ENCODE data around the gene RXRA. TPM values are rescaled to one million over a fixed set of nuclear protein-coding genes. Genes with fewer than 3 reads are reported as not detected.

The RXRA gene
- total RNA-seq, 1 experiment from 2014 or later: 39.1 TPM

DNA sequence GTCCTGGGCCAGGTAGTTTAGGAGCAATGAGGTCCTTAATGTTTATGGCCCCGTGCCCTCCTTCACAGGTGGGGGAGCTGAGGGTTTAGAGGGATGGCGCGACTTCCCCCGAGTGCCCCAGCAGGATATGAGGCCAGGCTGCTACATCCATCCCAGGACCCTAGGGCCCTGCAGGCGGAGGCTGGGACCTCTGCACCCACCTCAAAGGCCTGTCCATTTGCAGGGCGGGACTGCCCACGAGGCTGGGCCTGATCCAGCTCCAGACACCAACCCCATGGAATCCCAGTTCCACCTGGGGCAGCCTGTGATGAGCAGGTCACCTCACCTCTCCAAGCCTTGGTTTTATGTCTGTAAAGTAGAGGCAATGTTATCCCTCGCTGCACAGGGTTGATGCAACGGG, 142.1 kb downstream of the RXRA start:
- no peaks in the 10 kb centered on the region for H3K27me3 ChIP-seq
- H3K27ac ChIP-seq: no peak overlapping the region

DNA sequence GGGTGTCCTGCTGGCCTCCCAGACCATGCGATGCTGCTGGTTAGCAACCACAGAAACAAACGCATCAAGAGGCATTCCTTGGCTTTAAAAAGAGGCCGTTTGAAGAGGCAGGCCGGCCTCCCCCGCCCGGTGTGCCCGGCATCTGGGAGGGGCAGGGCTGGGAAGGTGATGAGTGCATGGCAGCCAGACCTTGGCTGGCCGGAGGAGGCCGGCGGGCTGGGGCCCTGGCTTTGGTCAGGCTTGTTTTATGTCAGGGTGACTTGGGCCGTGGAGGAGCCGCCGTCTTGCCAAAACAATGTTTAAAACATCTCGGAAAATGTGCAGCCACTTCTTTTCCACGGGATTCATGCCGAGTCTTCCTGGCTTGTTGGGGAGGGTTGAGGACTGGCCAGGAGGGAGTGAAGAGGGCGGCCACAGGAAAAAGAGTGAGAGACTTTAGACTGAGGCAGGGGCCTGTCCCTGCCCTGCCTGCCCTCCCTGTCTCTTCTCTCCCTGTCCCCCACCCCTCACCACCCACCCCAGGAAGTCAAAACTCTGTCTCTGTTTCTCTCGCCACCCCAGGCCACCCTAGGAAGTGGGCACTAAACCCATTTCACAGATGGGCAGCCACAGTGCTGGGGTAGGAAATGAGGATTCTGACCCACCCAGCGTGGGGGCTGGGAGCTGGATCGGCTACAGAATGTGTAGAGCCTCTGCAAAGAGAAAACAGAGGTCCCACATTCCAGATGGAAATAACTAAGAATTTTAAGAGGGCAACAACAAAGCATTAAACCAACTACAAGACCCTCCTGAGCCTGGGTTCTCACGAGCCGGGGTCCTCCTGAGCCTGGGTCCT, 143.0 kb downstream of the RXRA start:
- H3K27me3 ChIP-seq: no peaks in the 10 kb centered on the region
- no peaks in the 10 kb centered on the region for H3K9me3 ChIP-seq (replicated peaks)
- H3K4me1 ChIP-seq: no peaks in the 10 kb centered on the region
- no peaks in the 10 kb centered on the region for H3K36me3 ChIP-seq
- no peak overlapping the region for H3K4me3 ChIP-seq
- no peak for DNase-seq
- no peak overlapping the region for H3K27ac ChIP-seq

More for the DNA sequence above, 142.1 kb downstream of the RXRA start:
- DNase-seq: no peak
- no peak overlapping the region for H3K4me3 ChIP-seq
- no peaks in the 10 kb centered on the region for H3K9me3 ChIP-seq (replicated peaks)
- H3K36me3 ChIP-seq: no peaks in the 10 kb centered on the region
- no peaks in the 10 kb centered on the region for H3K4me1 ChIP-seq

DNA sequence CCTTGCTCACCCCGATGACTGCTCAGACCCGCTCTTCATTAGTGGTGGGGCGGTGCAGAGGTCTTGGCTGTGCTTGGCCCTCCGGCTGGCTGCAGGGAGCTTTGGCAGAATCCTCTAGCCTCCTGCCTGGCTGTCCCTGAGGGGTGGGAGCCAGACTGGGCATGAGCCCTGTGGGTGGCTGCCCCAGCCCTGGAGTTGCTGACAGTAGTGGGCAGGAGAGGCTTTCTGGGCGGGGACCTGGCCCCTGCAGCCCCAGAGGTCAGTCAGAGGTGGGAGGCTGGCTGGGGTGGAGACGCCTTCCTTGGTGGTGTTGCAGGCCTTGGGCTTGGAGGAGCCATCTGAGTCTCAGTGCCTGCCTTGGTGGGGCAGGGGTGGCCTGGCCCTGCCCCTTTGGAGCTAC, 146.0 kb downstream of the RXRA start:
- H3K27me3 ChIP-seq: no peaks in the 10 kb centered on the region
- no peak overlapping the region for H3K27ac ChIP-seq
- H3K4me1 ChIP-seq: no peaks in the 10 kb centered on the region
- no peaks in the 10 kb centered on the region for H3K9me3 ChIP-seq (replicated peaks)
- no peak for DNase-seq
- no peak overlapping the region for H3K4me3 ChIP-seq
- no peaks in the 10 kb centered on the region for H3K36me3 ChIP-seq

DNA sequence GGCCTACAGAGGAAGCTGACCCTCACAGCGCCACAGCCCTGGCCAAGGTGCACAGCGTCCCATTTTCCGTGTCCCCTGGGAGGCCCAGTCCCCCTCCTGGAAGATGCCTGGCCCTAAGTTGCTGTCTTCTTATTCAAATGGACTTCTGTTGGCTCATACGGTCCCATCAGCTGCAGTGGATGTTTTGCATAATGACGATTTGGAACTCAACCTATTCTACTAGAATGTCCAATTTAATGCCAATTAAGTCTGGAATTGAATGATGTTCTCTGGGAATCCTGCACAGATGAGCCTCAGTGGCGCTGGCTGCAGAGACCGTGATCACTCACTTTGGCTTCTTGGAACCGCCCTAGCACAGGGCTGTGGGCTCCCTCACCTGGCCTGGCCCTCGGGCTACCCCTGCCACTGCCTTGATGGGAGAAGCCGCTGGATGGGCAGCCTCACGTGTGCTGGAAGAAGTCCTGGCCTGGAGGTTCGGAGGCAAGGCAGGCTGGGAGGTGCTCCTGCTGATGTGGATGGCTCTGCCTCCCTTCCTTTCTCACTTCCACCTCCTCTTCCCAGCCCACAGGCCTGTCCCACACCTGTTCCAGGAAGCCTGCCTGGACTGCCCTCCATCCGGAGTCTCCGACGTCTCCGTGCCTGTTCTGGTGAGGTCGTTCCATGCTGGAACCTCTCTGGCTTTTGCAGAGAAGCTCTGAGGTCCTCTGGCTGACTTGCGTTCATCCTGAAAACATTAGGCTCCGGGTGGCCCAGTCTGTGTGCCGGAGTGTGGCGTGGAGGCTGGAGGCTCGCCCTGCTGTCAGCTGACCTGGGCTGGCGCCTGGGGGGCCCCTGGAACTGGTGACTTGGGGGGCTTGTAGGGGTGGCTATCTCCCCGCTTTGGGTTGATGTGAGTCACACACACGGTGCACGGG, 147.1 kb downstream of the RXRA start:
- no peaks in the 10 kb centered on the region for H3K27me3 ChIP-seq
- no peaks in the 10 kb centered on the region for H3K36me3 ChIP-seq
- H3K9me3 ChIP-seq (replicated peaks): no peaks in the 10 kb centered on the region
- no peak overlapping the region for H3K27ac ChIP-seq
- H3K4me1 ChIP-seq: no peaks in the 10 kb centered on the region
- no peak overlapping the region for H3K4me3 ChIP-seq
- DNase-seq: no peak

DNA sequence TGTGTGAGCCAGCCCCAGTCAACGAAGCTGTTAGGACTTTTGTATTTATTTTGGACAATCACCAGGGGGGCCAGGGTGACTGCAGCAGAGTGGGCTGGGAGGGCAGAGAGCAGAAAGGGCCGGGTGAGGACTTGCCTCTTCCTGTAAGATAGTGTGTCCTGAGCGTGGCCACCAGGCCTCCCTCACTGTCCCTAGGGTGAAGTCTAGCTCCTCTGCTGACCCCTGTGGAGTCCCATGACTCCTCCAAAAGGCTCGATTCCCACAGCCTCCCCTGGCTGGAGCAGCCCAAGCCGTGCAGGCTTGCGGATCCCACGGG, 147.8 kb downstream of the RXRA start:
- Histone ChIP-seq H3K27ac (no peak overlapping the region), H3K9me3 (replicated peaks) (no peaks in the 10 kb centered on the region), H3K27me3 (no peaks in the 10 kb centered on the region), H3K36me3 (no peaks in the 10 kb centered on the region), H3K4me3 (no peak overlapping the region), H3K4me1 (no peaks in the 10 kb centered on the region)
- DNase-seq: no peak

DNA sequence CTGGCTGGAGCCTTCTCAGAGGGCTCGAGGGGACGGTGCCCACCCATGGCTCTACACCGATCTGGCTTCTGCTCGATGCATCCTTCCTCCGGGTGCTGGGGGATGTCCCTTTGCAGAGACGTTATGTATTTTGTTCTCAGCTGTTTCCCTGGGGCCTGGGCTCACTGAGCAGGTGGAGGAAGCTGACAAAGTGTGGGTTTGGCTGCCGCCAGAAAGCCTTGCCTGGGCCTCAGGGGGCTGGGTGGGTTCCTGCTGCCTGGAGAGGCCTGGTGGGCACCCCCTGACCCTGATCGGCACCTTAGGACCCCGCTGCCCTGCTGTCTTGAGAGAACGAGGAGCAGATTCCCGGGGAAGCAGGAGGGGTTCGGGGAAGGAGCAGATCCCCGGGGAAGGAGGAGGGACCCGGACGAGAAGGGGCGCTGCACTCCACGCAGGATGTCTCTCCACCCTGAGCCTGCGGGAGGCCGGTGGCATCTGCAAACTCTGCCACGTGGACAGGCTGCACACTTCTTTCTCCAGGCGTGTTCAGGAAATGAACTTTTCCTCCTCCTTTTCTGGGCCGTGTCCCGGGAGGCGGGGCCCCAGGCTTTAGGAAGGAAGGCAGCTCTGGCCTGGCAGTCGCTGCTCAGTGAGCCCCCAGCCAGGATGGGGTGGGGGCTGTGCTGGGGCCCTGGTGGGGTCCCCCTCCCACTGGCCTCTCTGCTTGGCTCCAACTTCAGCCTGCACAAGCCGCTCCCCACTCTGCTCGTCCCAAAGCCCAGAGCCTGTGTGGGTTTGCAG, 148.9 kb downstream of the RXRA start:
- H3K27ac ChIP-seq: no peak overlapping the region
- H3K36me3 ChIP-seq: no peaks in the 10 kb centered on the region
- H3K27me3 ChIP-seq: 0 out of 2 replicates have a peak, but pooled peaks cover 6% of the 10 kb centered on the region
- no peak for DNase-seq
- no peaks in the 10 kb centered on the region for H3K4me1 ChIP-seq
- no peak overlapping the region for H3K4me3 ChIP-seq
- H3K9me3 ChIP-seq (replicated peaks): no peaks in the 10 kb centered on the region

DNA sequence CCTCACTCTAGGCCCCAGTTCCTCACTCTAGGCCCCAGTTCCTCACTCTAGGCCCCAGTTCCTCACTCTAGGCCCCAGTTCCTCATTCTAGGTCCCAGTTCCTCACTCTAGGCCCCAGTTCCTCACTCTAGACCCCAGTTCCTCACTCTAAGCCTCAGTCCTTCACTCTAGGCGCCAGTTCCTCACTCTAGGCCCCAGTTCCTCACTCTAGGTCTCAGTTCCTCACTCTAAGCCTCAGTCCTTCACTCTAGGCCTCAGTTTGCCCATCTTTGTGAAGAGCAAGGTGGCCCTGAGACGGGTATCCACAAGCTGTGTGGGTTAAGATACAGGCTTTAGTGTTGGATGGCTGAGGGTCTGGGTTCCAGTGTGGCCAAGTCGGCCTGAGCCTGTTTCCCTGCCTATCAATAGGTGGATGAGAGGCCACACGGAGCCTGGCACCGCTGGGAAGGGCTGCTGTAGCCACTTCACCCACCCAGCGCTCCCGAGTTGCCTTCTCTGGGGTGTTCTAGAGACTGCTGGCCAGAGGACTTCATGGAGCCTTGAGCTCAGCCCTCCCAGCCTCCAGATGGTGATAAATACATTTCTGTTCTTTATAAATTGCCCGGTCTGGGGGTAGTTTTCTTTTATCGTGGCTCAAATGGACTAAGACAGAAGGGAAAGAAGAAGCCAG, 150.2 kb downstream of the RXRA start:
- no peaks in the 10 kb centered on the region for H3K36me3 ChIP-seq
- no peak overlapping the region for H3K27ac ChIP-seq
- no peaks in the 10 kb centered on the region for H3K9me3 ChIP-seq (replicated peaks)
- H3K4me1 ChIP-seq: no peaks in the 10 kb centered on the region
- no peak overlapping the region for H3K4me3 ChIP-seq
- no peak for DNase-seq
- H3K27me3 ChIP-seq: 0 out of 2 replicates have a peak, but pooled peaks cover 6% of the 10 kb centered on the region

DNA sequence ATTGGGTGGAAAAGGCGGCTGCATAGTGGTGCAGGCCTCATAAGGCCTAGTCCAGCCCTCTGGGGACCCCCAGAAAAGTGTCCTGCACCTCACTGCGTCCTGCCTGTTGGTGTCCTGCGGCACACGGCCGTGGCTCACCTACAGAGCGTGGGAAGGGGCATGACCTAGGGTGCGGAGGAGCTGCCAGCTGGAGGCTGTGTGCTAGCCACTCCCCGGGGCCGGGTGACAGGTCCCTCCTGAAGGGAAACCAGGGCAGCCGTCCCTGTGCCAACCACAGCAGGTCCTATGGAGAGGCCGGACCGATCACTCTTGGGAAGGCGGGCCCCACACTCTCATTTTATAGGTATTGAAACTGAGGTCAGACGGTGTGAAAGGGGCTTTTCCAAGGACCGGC, 150.7 kb downstream of the RXRA start:
- H3K4me1 ChIP-seq: no peaks in the 10 kb centered on the region
- H3K36me3 ChIP-seq: no peaks in the 10 kb centered on the region
- 0 out of 2 replicates have a peak, but pooled peaks cover 6% of the 10 kb centered on the region for H3K27me3 ChIP-seq
- H3K4me3 ChIP-seq: no peak overlapping the region
- no peaks in the 10 kb centered on the region for H3K9me3 ChIP-seq (replicated peaks)
- H3K27ac ChIP-seq: no peak overlapping the region
- DNase-seq: no peak

DNA sequence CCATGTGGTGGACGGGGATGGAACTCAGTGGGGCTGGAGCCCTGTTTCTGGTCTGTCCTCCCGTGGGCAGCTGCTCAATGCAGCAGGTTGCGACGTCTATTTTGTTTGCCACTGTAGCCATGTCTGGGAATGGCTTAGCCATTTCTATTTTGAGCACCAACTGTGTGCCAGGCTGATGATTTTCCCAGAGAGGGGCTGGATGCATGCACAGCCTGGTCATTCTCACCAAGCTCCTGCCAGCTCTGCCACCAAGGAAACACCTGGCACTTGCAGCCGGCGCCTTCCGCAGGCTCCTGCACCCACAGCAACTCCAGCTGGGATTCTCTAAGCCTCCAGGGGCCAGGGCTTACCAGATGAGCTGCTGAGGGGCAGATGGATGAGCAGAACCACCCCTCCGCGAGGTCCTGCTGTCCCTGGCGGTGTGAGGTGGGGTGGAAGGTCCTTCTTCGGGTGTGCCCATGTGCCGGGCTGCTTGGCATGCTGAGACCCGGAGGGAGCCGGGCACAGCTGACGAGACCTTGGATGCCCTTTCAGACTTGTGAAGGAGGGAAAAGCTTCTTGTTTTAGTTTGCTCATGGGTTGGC, 151.2 kb downstream of the RXRA start:
- H3K27me3 ChIP-seq: peaks cover 6% of the 10 kb centered on the region; the same call in 1 of the 2 replicates
- H3K36me3 ChIP-seq: no peaks in the 10 kb centered on the region
- H3K4me1 ChIP-seq: no peaks in the 10 kb centered on the region
- no peak for DNase-seq
- H3K4me3 ChIP-seq: no peak overlapping the region
- H3K27ac ChIP-seq: no peak overlapping the region
- H3K9me3 ChIP-seq (replicated peaks): no peaks in the 10 kb centered on the region

DNA sequence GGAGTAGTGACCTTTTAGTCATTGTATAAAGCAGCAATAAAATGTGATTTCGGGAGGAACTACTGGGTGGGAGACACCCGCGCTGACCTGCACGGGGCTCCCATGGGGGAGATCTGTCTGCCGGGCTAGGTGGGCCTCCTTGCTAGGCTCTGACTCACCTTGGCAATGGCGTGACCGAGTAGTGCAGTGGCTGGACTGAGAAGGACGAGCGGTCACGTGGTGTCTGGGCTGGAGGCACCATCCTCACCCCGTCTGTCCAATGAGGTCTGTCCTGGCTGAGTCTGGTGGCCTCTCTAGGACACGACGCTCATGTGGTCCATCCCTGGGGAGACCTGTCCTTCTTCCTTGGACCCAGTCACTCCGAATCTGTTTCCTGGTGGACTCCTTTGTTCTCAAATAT, 151.7 kb downstream of the RXRA start:
- no peak for DNase-seq
- no peaks in the 10 kb centered on the region for H3K36me3 ChIP-seq
- no peak overlapping the region for H3K27ac ChIP-seq
- H3K4me1 ChIP-seq: no peaks in the 10 kb centered on the region
- no peak overlapping the region for H3K4me3 ChIP-seq
- H3K27me3 ChIP-seq: peaks cover 6% of the 10 kb centered on the region; the same call in 1 of the 2 replicates
- no peaks in the 10 kb centered on the region for H3K9me3 ChIP-seq (replicated peaks)

DNA sequence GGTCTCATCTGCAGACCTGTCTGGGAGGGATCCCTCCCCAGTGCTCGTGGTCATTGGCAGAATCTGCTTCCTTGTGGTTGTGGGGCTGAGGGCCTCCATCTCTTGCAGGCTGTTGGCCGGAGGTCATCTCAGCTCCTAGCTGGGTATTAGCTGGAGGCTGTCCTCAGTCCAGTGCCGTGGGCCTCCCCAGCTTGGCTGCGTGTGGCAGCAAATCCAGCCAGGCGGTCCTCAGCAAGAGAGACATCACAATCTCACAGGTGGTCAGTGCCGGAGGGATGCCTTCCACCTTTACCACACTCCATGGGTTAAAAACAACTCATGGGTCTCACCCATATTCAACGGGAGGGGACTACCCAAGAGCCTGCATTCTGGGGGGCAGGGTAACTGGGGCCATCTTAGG, 155.5 kb downstream of the RXRA start:
- Histone ChIP-seq H3K36me3 (no peaks in the 10 kb centered on the region), H3K4me3 (no peak overlapping the region), H3K9me3 (replicated peaks) (no peaks in the 10 kb centered on the region), H3K27ac (no peak overlapping the region), H3K4me1 (no peaks in the 10 kb centered on the region), H3K27me3 (peaks cover 20% of the 10 kb centered on the region; the same call in 1 of the 2 replicates)
- DNase-seq: no peak

DNA sequence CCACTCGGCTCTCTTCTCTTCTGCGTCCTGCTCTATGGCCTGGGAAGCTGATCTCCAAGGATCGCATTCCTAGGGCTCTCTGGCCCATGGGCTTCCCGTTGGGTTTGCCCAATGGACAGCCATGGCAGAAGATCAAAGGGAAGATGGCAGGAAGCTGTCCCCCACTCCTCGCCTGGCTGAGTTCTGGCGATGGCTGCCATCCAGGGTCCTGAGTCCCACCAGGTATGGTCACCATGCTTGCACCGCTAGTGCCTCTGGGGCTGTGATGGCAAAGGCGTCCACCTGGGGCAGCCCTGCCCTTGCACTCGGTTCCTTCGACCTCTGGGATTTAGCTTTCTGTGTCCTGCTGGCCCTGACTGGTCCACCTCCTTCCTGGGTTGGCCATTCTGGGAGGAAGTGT, 156.0 kb downstream of the RXRA start:
- H3K27me3 ChIP-seq: peaks cover 21% of the 10 kb centered on the region; the same call in 1 of the 2 replicates
- DNase-seq: no peak
- no peaks in the 10 kb centered on the region for H3K36me3 ChIP-seq
- no peaks in the 10 kb centered on the region for H3K4me1 ChIP-seq
- no peaks in the 10 kb centered on the region for H3K9me3 ChIP-seq (replicated peaks)
- H3K27ac ChIP-seq: no peak overlapping the region
- H3K4me3 ChIP-seq: no peak overlapping the region

DNA sequence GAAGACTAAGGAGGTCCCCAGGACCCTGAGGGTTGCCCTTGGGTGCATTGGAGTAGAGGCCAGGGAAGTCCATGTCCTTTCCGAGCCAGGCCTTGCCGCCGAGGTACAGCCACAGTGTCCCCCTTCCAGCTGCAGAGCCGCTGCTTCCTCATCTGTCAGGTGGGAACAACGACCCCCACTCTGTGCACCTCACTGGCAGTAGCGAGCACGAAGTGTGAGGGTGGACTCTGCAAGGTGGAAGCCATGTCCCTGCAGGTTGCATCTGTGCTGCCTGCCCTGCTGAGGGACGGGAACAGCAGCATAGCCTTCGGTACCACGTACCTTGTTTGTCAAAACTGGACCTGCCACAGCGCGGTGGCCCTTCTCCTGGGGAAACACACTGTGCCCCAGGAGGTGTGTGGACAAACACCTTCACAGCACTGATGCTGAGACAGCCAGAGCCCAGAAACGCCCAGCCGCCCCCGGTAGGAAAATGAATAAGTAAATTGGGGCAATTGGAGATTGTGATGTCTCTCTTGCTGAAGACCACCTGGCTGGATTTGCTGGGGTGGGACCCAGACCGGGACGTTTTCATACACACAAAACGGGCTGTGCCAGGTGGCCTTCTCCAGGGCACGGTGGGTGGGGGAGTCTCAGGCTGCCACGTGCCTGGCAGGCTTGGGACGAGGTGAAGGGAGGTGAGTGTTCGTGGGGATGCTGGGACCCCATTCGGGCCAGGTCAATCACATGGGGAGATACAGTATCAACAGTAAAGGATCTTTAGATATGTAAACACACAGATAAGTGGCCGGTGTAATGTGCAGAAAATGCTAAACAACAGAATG, 157.3 kb downstream of the RXRA start:
- Histone ChIP-seq H3K4me1 (no peaks in the 10 kb centered on the region), H3K4me3 (no peak overlapping the region), H3K27ac (no peak overlapping the region), H3K27me3 (peaks cover 21% of the 10 kb centered on the region; the same call in 1 of the 2 replicates), H3K9me3 (replicated peaks) (no peaks in the 10 kb centered on the region), H3K36me3 (no peaks in the 10 kb centered on the region)
- no peak for DNase-seq
